ENCODE results near the gene CSNK1D. TPM values are rescaled to one million over a fixed set of nuclear protein-coding genes. Genes with fewer than 3 reads are reported as not detected.

CSNK1D gene
- total and polyA plus RNA-seq, 2 donors (not counting 1 experiment from before 2014, with no cell fraction given), result 196 to 241 TPM

- Histone ChIP-seq H3K4me3 (ENCODE audit: control extremely low read depth in 1 of 5, extremely low read depth in 1 of 5, insufficient read depth in 1 of 5, low read depth in 2 of 5, low read length in 4 of 5) (no peak overlapping the region), H3K27ac (ENCODE audit: low read length in 2 of 2) (no peak overlapping the region), H2AFZ (ENCODE audit: insufficient read depth, low read depth, low read length, poor library complexity, severe bottlenecking) (no peak overlapping the region), H3K36me3 (replicated peaks in 1 of 2; ENCODE audit: control extremely low read depth in 1 of 2, control insufficient read depth in 1 of 2, extremely low read depth in 1 of 2, insufficient read depth in 2 of 2, low read length in 1 of 2) (no peaks in the 10 kb centered on the region), H3K4me2 (replicated peaks; ENCODE audit: low read depth, low read length, poor library complexity, severe bottlenecking) (no peak overlapping the region), H3K27me3 (replicated peaks in 1 of 4; ENCODE audit: control extremely low read depth in 1 of 4, control insufficient read depth in 3 of 4, insufficient read depth in 4 of 4, low read length in 3 of 4) (no peaks in the 10 kb centered on the region), H3K9ac (ENCODE audit: low read length) (no peak overlapping the region), H3K79me2 (ENCODE audit: control insufficient read depth, insufficient read depth, low read length) (no peaks in the 10 kb centered on the region), H4K20me1 (ENCODE audit: control insufficient read depth, insufficient read depth, low read length, poor library complexity, severe bottlenecking) (no peaks in the 10 kb centered on the region), H3K4me1 (ENCODE audit: control insufficient read depth in 2 of 2, insufficient read depth in 2 of 2, low read length in 2 of 2) (peaks cover 10 to 14% of the 10 kb centered on the region in 2 donors), H3K9me3 (ENCODE audit: control extremely low read depth in 1 of 3, control insufficient read depth in 2 of 3, insufficient read depth in 1 of 3, low read length in 2 of 3) (no peaks in the 10 kb centered on the region)
- no peak overlapping the region for H3K4me3 Mint-ChIP-seq
- ChIA-PET POLR2A (interaction anchor here (0.6 kb wide), 1 partner anchor 78 kb away, joined by 3 read pairs; no protein-coding TSS in a partner anchor), CTCF (interaction anchor here (2.4 kb wide), 1 partner anchor 15 kb away, joined by 9 read pairs; no protein-coding TSS in a partner anchor)
- no peak for ATAC-seq (ENCODE audit: low read depth)
- no peaks in the 10 kb centered on the region for H3K27me3 Mint-ChIP-seq
- DNase-seq, result no peak
- peaks cover 11% of the 10 kb centered on the region for H3K4me1 Mint-ChIP-seq
- TF ChIP-seq EZH2 (IDR thresholded peaks at IDR 0.05; ENCODE audit: borderline replicate concordance, insufficient read depth, low read depth, low read length, poor library complexity, severe bottlenecking), result no peak
- no peak for TF ChIP-seq CTCF (IDR thresholded peaks at IDR 0.05)
- intact Hi-C loops (cut with micrococcal nuclease), result no loop called here
- H3K27ac Mint-ChIP-seq, result no peak overlapping the region
- WGBS (ENCODE audit: insufficient coverage), result 88% methylated on average over 9 of the region's 10 CpGs
- no peaks in the 10 kb centered on the region for H3K9me3 Mint-ChIP-seq (ENCODE audit: insufficient read depth)
Measured at GRCh38 chr17:82221341-82221902, 52.1 kb downstream of the CSNK1D start.

Measured in B cell (primary cell).